Measurements from ENCODE around the gene AOC3.
"Not testable (repeated sequence)": the region's sequence is repeated elsewhere in the genome, so short reads cannot be mapped to it uniquely, and the experiment has no call there.

AOC3 gene

GRCh38 chr17:42844761-42845555, 6.0 kb upstream of the AOC3 start:
- no peak for DNase-seq

GRCh38 chr17:42845556-42845917, 5.5 kb upstream of the AOC3 start:
- DNase-seq: no peak

- DNase-seq: peak in 1 of 5 experiments; percentile 14
Measured at GRCh38 chr17:42845918-42846593, 4.9 kb upstream of the AOC3 start.

DNA sequence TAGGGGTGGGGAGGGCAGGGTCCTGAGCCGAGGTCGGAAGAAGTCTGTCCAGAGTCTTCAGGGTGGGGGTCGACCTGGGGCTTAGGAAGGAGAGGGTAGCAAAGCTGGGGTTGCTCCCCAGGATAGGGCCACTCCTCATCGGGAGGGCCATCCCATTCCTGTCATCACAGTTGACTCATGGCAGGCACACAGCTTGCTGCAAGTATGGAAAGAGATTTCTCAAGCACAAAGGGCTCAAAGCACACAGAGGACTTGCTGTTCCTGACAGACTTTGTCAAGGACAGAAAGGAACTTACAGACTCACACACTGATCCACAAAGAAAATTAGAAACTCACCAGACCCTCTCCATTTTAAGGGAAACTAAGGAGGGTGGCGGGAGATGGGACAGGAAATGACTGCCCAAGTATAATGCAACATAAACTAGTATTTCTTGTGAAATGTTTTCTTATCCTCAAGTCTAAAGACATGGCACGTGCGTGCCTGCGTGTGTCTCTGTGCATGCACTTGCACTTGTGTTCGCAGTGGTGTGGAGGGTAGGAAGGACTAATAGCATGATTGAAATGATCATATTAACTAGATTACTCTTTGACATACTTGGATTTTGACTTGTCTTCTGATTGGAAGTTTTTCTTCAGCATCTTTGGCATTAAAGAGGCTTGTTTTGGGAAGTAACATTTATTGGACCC, 4.3 kb upstream of the AOC3 start:
- no peak for DNase-seq

- DNase-seq: no peak
Measured at GRCh38 chr17:42848093-42848492, 2.9 kb upstream of the AOC3 start.

GRCh38 chr17:42849031-42849430, 2.0 kb upstream of the AOC3 start:
- no peak for DNase-seq

GRCh38 chr17:42849451-42850181, 1.4 kb upstream of the AOC3 start:
- DNase-seq: no peak

GRCh38 chr17:42851371-42852240, 607 bp downstream of the AOC3 start:
- not testable (repeated sequence) for DNase-seq

- no peak for DNase-seq
Measured at GRCh38 chr17:42852351-42852750, 1.4 kb downstream of the AOC3 start.

DNA sequence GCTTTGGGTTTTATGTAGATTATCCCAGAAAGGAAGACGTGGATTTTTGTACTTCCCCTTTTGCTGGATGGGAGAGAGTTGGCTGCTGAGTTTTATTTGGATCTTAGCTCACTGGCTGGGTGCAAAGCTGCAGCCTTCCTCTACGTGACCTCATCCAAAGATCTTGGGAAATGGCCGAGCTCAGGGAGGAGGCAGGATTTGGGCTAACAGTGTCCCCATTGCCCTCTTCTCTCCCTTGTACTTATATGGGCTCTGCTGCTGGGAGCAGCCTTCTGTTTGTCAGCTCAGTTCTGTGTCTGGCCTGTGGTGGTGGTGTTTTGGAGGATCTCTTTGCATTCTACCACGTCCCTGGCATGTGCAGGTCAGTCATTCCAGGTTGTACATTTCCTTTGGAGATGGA, 2.0 kb downstream of the AOC3 start:
- DNase-seq: no peak

- DNase-seq: no peak
Measured at GRCh38 chr17:42853597-42853967, 2.6 kb downstream of the AOC3 start.

DNA sequence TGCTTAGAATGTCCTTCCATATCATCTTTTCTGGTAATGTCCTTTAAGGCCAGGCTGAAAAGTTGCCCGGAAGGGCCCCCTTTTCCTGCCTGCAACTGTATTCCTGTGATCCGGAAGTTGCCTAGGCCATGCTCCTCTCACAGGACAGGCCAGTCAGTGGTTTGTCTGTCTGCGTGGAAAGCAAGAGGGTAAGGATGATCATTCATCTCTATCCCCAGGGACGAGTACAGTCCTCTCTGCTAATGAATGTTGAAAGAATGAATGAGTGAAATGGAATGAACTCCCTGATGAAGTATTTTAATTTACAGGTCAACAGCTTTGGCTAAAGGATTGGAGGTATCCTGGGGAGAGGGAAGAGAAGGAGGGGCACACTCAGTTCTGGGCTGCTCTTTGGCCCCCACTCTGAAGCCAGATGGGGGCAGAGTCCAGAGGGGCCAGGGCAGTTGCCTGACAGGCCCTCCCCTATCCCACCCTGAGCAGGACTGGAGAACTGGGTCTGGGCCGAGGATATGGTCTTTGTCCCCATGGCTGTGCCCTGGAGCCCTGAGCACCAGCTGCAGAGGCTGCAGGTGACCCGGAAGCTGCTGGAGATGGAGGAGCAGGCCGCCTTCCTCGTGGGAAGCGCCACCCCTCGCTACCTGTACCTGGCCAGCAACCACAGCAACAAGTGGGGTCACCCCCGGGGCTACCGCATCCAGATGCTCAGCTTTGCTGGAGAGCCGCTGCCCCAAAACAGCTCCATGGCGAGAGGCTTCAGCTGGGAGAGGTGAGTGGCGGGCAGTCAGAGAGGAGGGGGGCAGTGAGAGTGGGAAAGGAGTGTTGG, 3.2 kb downstream of the AOC3 start:
- DNase-seq: no peak

DNA sequence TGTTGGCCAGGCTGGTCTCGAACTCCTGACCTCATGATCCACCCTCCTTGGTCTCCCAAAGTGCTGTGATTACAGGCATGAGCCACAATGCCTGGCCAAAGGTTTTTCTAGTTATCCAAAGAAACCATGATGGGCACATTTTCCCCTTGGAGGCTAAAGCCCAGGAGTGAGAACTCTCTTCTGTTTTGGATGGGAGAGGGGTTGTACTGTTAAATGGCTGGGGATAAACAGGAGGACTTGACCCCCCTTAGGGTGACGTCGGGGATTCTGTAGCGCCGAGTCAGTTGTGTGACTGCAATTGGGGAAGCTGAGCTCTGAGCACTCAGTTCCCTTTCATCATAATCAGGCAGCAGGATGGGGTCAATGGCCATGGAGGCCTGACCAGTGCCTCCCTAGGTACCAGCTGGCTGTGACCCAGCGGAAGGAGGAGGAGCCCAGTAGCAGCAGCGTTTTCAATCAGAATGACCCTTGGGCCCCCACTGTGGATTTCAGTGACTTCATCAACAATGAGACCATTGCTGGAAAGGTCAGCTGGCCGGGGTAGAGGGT, 4.1 kb downstream of the AOC3 start:
- DNase-seq: no peak

DNA sequence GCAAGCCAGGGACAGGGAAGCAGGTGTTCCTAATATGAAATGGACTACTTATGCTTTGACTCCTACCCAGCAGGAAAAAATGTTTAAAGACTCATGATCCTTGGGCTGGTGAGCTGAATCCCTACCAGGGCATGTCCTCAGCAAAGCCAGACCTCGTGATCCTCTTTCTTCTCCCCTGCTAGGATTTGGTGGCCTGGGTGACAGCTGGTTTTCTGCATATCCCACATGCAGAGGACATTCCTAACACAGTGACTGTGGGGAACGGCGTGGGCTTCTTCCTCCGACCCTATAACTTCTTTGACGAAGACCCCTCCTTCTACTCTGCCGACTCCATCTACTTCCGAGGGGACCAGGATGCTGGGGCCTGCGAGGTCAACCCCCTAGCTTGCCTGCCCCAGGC, 5.1 kb downstream of the AOC3 start:
- not testable (repeated sequence) for DNase-seq

DNA sequence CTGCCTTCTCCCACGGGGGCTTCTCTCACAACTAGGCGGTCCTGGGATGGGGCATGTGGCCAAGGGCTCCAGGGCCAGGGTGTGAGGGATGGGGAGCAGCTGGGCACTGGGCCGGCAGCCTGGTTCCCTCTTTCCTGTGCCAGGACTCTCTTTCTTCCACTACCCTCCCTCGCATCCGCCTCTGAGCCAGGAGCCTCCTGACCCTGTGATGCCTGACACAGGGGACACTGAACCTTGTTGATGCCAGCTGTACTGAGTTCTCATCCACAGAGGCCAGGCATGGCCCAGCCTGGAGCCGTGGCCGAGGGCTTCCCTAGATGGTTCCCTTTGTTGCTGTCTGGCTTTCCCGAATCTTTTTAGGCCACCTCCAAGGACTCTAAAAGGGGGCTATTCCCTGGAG, 5.5 kb downstream of the AOC3 start:
- DNase-seq: not testable (repeated sequence)

DNA sequence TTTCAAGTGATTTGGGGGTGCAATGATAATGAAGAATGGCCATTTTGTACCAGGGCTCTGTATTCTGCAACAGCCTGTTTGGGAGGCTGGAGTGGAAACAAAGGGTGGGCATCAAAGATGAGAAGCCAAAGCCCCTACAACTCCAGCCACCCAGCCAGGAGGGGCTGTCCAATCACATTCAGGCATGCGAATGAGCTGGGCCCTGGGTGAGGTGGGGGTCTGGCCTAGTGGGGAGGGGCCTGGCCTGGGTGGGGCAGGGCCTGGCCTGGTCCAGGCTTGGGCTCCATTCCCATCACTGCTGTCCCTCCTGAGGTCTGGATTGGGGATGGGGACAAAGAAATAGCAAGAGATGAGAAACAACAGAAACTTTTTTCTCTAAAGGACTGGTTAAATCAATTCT, 6.4 kb downstream of the AOC3 start:
- DNase-seq: no peak

DNA sequence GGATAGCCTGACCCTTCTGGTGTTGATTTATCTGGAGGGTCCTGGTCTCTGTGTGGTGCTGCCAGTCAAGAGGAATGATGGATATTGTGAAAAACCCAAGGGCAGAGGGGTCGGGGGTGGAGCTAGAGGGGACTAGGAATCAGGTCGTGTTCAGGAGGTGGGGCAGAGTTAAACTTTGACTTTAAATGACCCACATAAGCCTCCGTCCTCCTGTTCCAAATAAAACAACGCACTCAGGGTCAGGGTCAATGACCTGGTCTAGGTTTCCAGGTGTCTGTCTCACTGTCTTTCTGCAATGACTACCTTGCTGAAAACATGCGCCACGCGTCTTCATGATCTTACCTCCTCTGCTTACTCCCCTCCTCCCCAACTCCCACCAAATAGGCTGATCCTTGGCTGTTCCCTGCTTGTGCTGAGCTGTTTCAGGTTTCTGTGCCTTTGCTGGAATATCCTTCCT, 14.7 kb downstream of the AOC3 start:
- DNase-seq: no peak

DNA sequence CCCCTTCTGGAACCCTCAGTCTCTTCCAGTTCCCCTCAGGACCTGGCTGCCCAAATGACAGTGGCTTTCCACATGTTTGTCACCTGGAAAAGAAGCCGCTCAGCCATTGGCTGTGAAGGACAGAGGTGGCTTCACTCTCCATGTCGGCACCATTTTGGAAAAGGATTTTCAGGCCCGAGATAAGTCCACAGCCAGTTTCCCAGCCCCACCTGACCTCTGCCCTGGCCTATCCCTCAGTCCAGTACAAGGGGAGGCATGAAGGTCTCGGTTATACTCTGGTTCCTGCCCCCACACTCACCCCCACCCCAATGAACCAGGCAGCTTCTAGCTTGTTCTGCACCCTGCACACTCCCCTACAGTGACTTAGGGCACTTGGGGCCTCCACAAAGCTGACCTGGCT, 15.2 kb downstream of the AOC3 start:
- DNase-seq: no peak

- DNase-seq: no peak
Measured at GRCh38 chr17:42866631-42867575, 15.9 kb downstream of the AOC3 start.

Measured in T-helper 2 cell (primary cell).